H1 (cell line): ENCODE results near the gene C19orf25. TPM values are rescaled to one million over a fixed set of nuclear protein-coding genes. Genes with fewer than 3 reads are reported as not detected.

Experiments used
- HDAC2 ChIP-seq, 2 experiments: fragments of 300-600 bp in 1 of 2; sonication (generic) in 1 of 2; IDR thresholded peaks; 2 replicates each; pipeline ENCODE4 v1.6.1; 2011 to 2012; ENCODE audit warnings: low read depth in 2 of 2, low read length in 2 of 2, mild to moderate bottlenecking in 2 of 2, moderate library complexity in 2 of 2, borderline replicate concordance in 1 of 2, inconsistent platforms in 1 of 2
- RFX5 ChIP-seq: IDR thresholded peaks from 2 replicates; pipeline ENCODE4 v1.6.1; 2011; ENCODE audit warnings: low read depth, low read length, improper control_type of control experiment, borderline replicate concordance
- polyA plus RNA-seq, 7 experiments: library from polyadenylated mRNA; depleted of rRNA in 3 of 7; stranded (reverse) in 5 of 7; unstranded in 2 of 7; fragments of >200 nt in 5 of 7; fragments of 200-250 nt in 2 of 7; gene quantifications; 1 replicate in 5 of 7; 2 replicates in 1 of 7; 4 replicates in 1 of 7; pipeline versions ENCODE4 v1.2.1 to v1.2.3, GENCODE V29; 2011 to 2013; ENCODE audit warnings: missing spikeins in 2 of 7, mixed read lengths in 2 of 7
- total RNA-seq: library from RNA; stranded (reverse); fragmentation: NEBNext Ultra II Directional; extraction: Animal tissue kit (Norgen Biotek cat#: 25700); gene quantifications from 2 replicates; pipeline ENCODE4 v1.2.1, GENCODE V29; 2021
- TF ChIP-seq, protein P1 (sequence below): fragments of 300-600 bp; sonication (generic); IDR thresholded peaks from 2 replicates; pipeline ENCODE4 v1.7.1; 2012; ENCODE audit warnings: low read length, moderate library complexity, mild to moderate bottlenecking, inconsistent platforms; ENCODE audit not compliant: insufficient replicate concordance
- TF ChIP-seq, protein P2 (sequence below): IDR thresholded peaks from 2 replicates; pipeline ENCODE4 v1.6.1; 2012; ENCODE audit warnings: inconsistent platforms

Gene C19orf25
- total and polyA plus RNA-seq, 2 of the 8 experiments (the other 6 are each of a cell fraction or from before 2014, with no cell fraction given) = 41.3 to 67.4 TPM

DNA sequence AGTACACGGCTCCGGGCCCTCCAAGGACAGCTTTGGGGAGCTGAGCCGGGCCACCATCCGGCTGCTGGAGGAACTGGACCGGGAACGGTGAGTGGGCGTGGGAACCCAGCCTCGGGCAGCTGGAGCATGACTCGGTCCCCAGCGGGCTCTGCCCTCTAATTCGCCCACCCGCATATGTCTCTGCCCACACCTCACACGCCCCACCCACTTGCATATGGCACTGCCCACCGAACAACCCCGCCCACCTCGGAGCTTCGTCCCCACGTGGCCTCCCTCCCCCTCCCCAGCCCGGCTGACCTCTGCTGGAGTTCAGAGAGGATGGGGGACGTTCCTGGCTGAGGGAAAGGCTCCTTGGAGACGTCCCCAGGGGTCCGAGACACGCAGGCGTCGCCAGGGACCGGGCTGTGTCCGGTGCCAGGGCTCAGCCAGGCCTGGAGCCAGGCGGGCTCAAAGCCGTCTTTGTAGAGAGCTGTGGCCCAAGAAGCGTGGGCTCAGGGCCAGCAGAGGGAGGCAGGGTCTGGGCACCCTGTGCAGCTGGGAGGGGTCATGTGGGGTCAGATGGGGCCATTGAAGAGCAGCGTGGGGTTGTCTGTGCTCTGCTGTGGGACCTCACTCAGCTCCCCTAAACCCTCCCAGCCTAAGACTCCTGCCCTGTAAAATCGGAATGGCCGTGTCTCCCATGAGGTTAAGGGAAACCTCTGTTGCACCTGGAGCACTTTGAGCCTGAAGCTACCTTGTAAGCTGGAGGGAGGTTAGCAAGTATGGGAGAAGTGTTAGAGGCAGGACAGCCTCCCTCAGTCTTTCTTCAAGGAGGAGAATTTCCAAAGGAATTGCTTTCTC is 25.3 kb downstream of the C19orf25 start (continued):
- TF ChIP-seq, protein P1, sequence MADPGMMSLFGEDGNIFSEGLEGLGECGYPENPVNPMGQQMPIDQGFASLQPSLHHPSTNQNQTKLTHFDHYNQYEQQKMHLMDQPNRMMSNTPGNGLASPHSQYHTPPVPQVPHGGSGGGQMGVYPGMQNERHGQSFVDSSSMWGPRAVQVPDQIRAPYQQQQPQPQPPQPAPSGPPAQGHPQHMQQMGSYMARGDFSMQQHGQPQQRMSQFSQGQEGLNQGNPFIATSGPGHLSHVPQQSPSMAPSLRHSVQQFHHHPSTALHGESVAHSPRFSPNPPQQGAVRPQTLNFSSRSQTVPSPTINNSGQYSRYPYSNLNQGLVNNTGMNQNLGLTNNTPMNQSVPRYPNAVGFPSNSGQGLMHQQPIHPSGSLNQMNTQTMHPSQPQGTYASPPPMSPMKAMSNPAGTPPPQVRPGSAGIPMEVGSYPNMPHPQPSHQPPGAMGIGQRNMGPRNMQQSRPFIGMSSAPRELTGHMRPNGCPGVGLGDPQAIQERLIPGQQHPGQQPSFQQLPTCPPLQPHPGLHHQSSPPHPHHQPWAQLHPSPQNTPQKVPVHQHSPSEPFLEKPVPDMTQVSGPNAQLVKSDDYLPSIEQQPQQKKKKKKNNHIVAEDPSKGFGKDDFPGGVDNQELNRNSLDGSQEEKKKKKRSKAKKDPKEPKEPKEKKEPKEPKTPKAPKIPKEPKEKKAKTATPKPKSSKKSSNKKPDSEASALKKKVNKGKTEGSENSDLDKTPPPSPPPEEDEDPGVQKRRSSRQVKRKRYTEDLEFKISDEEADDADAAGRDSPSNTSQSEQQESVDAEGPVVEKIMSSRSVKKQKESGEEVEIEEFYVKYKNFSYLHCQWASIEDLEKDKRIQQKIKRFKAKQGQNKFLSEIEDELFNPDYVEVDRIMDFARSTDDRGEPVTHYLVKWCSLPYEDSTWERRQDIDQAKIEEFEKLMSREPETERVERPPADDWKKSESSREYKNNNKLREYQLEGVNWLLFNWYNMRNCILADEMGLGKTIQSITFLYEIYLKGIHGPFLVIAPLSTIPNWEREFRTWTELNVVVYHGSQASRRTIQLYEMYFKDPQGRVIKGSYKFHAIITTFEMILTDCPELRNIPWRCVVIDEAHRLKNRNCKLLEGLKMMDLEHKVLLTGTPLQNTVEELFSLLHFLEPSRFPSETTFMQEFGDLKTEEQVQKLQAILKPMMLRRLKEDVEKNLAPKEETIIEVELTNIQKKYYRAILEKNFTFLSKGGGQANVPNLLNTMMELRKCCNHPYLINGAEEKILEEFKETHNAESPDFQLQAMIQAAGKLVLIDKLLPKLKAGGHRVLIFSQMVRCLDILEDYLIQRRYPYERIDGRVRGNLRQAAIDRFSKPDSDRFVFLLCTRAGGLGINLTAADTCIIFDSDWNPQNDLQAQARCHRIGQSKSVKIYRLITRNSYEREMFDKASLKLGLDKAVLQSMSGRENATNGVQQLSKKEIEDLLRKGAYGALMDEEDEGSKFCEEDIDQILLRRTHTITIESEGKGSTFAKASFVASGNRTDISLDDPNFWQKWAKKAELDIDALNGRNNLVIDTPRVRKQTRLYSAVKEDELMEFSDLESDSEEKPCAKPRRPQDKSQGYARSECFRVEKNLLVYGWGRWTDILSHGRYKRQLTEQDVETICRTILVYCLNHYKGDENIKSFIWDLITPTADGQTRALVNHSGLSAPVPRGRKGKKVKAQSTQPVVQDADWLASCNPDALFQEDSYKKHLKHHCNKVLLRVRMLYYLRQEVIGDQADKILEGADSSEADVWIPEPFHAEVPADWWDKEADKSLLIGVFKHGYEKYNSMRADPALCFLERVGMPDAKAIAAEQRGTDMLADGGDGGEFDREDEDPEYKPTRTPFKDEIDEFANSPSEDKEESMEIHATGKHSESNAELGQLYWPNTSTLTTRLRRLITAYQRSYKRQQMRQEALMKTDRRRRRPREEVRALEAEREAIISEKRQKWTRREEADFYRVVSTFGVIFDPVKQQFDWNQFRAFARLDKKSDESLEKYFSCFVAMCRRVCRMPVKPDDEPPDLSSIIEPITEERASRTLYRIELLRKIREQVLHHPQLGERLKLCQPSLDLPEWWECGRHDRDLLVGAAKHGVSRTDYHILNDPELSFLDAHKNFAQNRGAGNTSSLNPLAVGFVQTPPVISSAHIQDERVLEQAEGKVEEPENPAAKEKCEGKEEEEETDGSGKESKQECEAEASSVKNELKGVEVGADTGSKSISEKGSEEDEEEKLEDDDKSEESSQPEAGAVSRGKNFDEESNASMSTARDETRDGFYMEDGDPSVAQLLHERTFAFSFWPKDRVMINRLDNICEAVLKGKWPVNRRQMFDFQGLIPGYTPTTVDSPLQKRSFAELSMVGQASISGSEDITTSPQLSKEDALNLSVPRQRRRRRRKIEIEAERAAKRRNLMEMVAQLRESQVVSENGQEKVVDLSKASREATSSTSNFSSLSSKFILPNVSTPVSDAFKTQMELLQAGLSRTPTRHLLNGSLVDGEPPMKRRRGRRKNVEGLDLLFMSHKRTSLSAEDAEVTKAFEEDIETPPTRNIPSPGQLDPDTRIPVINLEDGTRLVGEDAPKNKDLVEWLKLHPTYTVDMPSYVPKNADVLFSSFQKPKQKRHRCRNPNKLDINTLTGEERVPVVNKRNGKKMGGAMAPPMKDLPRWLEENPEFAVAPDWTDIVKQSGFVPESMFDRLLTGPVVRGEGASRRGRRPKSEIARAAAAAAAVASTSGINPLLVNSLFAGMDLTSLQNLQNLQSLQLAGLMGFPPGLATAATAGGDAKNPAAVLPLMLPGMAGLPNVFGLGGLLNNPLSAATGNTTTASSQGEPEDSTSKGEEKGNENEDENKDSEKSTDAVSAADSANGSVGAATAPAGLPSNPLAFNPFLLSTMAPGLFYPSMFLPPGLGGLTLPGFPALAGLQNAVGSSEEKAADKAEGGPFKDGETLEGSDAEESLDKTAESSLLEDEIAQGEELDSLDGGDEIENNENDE = no peak
- TF ChIP-seq HDAC2 (IDR thresholded peaks at IDR 0.05; ENCODE audit: borderline replicate concordance in 1 of 2, low read depth in 2 of 2, low read length in 2 of 2) (no peak), RFX5 (no peak)
- TF ChIP-seq, protein P2, sequence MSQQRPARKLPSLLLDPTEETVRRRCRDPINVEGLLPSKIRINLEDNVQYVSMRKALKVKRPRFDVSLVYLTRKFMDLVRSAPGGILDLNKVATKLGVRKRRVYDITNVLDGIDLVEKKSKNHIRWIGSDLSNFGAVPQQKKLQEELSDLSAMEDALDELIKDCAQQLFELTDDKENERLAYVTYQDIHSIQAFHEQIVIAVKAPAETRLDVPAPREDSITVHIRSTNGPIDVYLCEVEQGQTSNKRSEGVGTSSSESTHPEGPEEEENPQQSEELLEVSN = 0 out of 2 replicates have a peak, but pooled peaks have one; percentile 50
- TF ChIP-seq, all 59 proteins: peak for 2
